GM15510 (cell line): ENCODE results near the gene NEURL1.

Source experiments
- POLR2A ChIP-seq: IDR thresholded peaks from 3 replicates; pipeline ENCODE4 v1.6.1; 2011; ENCODE audit warnings: borderline replicate concordance; ENCODE audit not compliant: insufficient read length; ENCODE audit errors: extremely low read depth

Gene NEURL1

GRCh38 chr10:103603382-103603781 lies 109.9 kb downstream of the NEURL1 start:
- no peak for TF ChIP-seq POLR2A

GRCh38 chr10:103605359-103606096 lies 112.0 kb downstream of the NEURL1 start:
- no peak for TF ChIP-seq POLR2A

GRCh38 chr10:103609231-103610082 lies 116.0 kb downstream of the NEURL1 start:
- TF ChIP-seq POLR2A, result no peak

GRCh38 chr10:103610083-103610472 lies 116.6 kb downstream of the NEURL1 start:
- no peak for TF ChIP-seq POLR2A

- no peak for TF ChIP-seq POLR2A
Measured at GRCh38 chr10:103610921-103611511, 117.5 kb downstream of the NEURL1 start.

GRCh38 chr10:103612462-103613365 lies 119.2 kb downstream of the NEURL1 start:
- no peak for TF ChIP-seq POLR2A

- no peak for TF ChIP-seq POLR2A
Measured at GRCh38 chr10:103613616-103614015, 120.1 kb downstream of the NEURL1 start.

- no peak for TF ChIP-seq POLR2A
Measured at GRCh38 chr10:103614306-103615158, 121.0 kb downstream of the NEURL1 start.

GRCh38 chr10:103616705-103617601 lies 123.4 kb downstream of the NEURL1 start:
- no peak for TF ChIP-seq POLR2A

- no peak for TF ChIP-seq POLR2A
Measured at GRCh38 chr10:103617602-103618385, 124.3 kb downstream of the NEURL1 start.

GRCh38 chr10:103618575-103619423 lies 125.3 kb downstream of the NEURL1 start:
- TF ChIP-seq POLR2A, result no peak
